NCI-H2171 treated with DMSO at 0.1 percent for 48 hours (cell line): ENCODE measurements around the gene TEX13C.
"Not testable (repeated sequence)": the region's sequence is repeated elsewhere in the genome, so short reads cannot be mapped to it uniquely, and the experiment has no call there.

ENCODE experiments used
- DNase-seq: peaks from one replicate; lab custom pipeline; 2025; lab: John Stamatoyannopoulos, UW

TEX13C gene

DNA sequence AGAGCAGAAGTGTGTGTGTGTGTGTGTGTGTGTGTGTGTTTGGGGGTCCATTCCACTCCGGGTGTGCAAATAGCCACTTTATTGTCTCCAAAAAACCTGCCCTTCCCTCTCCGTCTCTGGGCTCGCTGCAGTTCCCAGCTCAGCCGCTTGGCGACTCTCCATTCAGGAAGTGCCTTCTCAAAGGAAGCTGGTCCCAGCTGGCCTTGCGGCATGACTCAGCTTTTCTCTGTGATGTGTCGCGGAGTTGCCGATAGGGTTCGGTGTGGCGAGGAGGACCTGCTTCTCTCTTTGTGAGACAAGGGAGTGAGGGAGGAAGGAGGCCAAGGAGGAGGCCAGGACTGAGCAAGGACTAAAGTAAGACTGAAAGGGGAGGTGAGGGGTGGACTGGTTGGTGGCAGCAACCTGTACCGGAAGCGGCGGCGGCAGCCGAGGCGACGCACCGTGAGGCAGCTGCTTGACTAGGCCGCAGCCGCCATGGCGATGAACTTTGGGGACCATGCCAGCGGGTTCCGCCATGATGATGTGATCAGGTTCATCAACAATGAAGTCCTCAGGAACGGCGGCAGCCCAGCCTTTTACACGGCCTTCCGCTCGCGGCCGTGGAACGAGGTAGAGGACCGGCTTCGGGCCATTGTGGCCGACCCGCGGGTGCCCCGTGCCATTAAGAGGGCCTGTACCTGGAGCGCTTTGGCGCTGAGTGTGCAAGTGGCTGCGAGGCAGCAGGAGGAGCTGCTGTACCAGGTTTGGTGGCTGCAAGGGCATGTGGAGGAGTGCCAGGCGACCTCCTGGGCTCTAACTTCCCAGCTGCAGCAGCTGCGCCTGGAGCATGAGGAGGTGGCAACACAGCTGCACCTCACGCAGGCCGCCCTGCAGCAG, at the start of gene TEX13C:
TSS of gene TEX13C (plus strand) at position 226 of the 876 bp plus-strand sequence. CDS start at position 475, 249 bp downstream.
- no peak for DNase-seq

DNA sequence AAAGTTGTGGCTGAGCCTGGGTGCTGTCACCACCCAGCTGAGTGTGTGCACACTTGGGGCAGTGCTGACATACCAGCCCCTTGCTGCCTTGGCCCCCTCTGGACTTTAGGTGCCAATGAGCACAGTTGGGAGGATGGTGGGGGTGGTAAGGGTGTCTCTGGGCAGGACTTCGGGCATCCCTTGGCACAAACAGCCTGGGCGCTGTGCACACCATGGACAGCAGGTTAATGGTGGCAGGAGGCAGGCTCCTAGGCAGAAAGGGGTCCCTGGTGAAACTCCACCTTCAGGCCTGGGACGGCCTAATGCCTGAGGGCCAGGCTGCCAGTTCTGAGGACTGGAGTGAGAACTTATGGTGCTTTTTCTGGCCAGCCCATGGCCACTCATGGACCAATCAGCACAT, 32.4 kb upstream of the TEX13C start:
- no peak for DNase-seq

DNA sequence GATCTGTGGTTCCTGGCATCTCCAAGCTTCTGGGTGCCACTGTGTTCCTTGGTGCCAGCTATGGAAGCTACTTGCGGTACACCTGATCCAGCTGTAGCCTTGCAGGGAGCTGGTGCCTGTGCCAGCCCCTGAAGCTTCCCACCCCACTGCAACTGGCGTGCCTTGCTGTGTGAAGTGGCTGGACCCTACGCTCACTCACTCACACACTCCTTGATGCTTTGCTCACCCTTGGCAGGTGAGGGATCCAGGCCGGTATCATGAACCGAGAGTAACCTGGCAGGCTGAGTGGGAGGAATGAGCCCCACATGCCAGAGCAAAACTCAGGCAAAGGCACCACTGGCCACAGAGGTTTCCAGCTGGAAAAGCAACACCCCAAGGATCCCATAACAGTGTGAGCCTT, 31.3 kb upstream of the TEX13C start:
- DNase-seq: no peak

DNA sequence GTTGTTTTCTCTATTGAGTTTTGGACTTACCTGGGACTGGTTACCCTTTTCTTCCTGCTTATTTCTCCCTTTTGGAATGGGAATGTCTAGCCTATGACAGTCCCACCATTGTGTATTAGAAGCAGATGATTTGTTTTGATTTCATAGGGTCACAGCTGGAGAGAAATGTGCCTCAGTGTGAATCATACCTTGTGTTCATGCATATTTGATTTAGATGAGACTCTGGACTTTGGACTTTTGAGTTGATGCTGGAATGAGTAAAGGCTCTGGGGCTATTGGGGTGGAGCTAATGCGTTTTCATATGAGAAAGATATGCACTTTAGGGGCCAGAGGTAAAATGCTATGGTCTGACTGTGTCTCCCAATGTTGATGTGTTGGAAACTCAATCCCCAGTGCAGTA, 30.5 kb upstream of the TEX13C start:
- DNase-seq: no peak

DNA sequence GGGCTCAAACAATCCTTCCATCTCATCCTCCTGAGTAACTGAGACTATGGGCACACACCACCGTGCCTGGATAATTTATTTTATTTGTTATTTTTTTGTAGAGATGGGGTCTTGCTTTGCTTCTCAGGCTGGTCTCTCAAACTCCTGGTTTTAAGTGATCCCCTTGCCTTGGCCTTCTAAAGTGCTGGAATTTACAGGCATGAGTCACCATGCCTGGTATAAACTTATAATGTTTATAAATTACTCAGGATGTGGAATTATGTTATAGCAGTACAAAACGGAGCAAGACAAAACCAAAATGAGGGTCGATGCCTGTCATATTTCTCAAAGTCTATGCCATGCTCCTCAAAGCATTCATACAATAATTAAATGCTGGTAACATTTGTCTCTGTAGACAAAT, 29.8 kb upstream of the TEX13C start:
- no peak for DNase-seq

DNA sequence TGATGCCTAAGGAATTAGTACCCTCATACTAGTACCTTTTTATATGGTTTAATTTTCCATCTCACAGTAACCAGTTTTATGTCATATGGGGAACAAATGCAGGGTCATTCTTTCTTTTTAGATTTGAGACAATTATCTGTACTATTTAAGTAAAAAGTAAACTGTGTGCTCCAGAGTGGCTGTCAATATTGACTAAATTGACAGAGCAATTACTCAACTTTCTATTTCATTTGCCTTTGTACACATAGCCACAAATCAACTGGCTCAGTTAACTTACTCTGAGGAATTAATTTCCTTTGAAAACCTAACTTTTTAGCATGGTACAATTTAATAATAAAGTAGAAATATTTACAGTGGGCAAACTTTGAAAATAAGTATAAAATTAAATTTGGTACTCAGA, 28.5 kb upstream of the TEX13C start:
- no peak for DNase-seq

DNA sequence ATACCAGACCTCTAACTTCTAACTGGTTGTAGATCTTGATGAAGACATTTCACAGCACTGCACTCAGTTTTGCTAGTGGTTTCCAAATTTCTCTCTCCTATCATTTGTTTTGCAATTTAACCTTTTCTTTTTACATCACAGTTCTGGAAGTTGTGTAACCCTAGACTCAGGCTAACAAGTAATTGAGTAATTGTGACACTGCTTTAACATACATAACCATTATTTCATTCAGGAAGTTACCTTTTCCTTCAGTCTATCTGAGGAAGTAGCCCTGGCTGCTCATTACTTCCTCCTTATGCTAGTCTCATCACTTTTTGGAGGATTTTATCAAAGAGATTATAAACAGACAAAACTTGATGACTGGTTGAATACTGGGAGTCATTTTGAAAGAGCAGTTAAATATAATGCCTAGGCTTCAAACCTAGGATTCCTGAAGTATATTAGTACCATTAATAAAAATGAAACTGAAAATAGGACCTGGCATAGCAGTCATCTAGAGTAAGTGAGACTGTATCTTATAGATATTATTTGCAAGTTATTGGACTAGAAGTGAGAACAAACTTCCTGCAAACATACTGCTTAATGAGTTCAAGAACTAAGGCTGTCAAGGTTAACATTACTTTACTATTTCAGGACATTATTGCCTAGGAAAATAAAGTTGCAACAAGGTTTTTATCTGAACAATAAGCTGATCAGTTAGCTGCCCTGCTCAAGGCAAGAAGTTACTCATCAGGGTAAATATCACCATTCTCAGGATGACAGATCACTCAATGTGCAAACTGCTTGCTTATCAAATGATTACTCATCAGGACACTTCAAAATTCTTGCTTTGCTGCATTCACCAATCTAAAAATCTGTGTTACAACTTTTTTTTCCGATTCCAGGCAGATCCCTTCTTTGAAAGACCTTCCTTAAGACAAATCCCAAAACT, 25.6 kb upstream of the TEX13C start:
- DNase-seq: no peak

DNA sequence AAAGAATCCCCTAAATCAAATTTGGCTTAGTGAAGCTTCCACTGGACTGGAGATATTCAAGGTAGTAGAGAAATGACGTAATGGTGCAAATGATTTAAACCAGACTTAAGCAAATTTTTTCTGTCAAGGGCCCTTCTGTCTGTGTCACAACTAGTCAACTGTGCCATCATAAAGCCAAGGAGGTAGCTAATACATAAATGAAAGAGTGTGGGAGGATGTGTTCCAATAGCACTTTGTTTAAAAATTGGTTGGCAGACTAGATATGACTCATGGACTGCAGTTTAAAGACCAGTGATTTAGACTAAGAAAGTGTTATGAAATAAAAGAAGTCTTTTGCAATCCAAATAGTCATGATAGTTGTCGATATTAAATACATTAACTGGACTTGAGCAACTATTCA, 24.3 kb upstream of the TEX13C start:
- no peak for DNase-seq

DNA sequence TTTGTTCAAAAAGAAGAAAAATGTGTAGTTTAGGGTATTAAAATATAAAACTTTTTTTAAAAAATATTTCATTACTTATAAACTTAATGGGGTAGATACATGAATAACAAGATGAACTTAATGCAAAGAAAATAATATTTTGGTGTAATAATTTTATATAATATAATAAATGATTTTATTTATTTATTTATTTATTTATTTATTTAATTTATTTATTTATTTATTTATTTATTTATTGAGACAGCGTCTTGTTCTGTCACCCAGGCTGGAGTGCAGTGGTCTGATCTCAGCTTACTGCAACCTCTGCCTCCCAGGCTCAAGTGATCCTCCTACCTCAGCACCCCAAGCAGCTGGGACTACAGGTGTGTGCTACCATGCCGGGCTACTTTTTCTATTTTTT, 20.8 kb upstream of the TEX13C start:
- no peak for DNase-seq

DNA sequence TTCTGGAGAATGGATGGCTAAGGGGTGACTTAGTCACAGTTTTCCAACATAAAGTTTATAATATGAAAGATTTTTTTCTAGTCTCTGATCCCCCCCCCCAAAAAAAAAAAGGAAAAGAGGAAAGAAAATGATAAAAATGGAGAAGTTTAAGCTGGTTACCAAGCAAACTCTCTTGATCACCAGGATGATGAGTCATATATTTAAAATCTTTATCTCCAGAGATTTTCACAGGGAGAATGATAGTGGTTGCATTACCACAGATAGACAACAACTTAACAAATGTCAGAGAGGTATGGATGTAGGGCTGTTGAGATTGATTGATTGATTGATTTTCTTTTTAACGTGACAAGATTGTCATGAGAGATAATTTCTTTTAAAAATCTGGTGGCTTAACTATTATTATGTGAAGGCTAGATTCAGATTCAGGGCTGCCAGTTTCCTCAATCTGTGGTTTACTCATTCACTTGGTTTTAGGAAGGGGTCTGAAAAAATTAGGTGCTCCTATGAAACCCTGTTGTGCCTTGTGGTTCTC, 13.3 kb upstream of the TEX13C start:
- DNase-seq: no peak

DNA sequence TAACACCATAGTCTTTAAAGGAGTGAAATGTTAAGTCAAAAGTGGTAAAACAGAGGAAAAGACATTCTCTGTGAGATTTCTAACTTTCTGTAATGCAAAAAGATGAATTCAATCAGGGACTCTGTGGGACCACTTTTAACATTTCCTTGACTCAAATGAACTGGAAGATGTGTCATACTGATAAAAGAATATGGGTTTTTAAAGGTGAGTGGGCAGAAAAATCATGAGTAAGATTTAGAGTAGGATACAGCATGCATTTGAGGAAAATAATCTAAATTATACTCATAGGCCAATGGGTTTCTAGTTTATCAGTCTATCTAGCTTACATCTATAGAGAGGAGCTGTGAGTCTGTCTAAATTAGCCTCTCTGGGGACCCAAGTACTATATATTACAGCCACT, 11.0 kb upstream of the TEX13C start:
- no peak for DNase-seq

DNA sequence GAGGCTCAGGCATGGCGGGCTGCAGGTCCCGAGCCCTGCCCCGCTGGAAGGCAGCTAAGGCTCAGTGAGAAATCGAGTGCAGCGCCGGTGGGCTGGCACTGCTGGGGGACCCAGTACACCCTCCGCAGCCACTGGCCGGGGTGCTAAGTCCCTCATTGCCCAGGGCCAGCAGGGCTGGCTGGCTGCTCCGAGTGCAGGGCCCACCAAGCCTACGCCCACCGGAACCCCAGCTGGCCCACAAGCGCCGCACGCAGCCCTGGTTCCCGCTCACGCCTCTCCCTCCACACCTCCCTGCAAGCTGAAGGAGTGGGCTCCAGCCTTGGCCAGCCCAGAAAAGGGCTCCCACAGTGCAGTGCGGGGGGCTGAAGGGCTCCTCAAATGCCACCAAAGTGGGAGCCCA, 505 bp upstream of the TEX13C start:
- DNase-seq: not testable (repeated sequence)

DNA sequence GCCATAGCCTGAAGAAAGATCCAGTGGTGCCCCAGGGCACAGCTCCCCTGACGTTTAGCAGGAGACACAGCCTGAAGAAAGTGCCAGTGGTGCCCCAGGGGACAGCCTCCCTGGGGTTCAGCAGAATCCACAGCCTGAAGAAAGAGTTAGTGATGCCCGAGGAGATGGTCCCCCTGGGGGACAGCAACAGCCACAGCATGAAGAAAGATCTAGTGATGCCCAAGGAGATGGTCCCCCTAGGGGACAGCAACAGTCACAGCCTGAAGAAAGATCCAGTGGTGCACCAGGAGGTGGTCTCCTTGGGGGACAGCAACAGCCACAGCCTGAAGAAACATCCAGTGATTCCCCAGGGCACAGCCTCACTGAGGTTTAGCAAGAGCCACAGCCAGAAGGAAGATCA, 2.8 kb downstream of the TEX13C start:
- no peak for DNase-seq

DNA sequence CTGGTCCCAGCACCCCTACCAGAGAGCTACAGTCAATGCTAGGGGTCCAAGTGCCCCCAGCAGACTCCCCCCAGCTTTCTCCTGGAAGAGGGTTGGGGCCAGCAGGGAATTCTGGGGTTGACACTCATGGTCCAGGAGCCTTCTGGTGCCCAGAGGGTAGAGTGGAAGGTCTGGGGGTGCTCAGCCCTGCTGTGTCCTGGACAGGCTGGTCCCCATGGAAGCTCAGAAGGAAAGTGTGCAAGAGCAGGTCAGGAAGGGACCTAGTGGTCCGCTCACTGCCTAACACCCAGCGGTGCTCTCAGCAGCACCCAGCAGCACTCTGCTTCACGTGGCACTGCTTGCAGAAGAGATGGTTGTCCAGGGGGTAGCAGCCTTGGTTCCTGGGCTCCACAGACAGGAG, 6.9 kb downstream of the TEX13C start:
- no peak for DNase-seq

DNA sequence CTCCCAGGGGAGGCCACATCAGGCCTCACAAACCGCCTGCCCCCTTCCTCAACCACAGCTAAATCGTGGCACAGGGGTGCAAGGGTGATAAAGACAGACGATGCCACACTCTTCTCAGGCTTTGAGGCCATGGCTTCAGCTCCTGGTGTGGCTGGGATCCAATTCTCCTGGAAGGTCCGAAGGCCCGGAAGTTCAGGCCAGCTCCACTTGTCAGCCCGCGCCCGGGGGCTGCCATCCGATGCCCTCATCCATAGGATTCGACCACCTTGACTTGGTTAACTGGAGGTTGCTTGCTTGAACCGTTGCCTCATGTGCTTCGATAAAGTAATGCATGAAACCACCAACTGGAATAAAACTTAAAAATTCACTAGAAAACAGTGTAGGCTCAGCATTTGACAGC, 8.2 kb downstream of the TEX13C start:
- no peak for DNase-seq

DNA sequence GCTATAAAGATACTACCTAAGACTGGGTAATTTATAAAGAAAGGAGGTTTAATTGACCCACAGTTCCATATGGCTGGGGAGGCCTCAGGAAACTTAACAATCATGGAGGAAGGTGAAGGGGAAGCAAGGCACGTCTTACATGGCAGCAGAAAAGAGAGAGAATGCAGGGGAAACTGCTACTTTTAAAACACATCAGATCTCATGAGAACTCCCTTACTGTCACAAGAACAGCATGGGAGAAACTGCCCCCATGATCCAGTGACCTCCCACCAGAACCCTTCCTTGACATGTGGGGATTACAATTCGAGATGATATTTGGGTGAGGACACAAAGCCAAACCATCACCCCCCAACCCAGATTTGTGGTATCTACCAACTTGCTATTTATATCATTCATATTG, 13.9 kb downstream of the TEX13C start:
- DNase-seq: no peak

DNA sequence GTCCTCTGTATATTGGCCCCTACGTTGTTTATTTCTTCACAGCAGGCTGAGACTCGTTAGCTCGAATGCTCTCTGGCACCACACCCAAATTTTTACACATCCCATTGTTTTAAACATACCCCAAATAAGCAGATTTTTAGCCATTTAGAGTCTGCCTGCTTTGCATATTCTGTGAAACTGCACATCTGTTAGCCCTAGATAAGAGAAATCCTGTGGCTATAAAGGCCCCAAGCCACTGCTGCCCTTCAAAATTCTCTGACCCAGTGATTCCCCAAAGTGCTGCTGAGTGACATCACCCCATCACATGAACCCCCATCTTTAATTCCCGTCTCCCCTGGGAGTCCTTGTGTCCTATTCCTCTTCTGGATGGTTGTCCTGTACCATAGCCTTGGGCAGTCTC, 20.8 kb downstream of the TEX13C start:
- no peak for DNase-seq

DNA sequence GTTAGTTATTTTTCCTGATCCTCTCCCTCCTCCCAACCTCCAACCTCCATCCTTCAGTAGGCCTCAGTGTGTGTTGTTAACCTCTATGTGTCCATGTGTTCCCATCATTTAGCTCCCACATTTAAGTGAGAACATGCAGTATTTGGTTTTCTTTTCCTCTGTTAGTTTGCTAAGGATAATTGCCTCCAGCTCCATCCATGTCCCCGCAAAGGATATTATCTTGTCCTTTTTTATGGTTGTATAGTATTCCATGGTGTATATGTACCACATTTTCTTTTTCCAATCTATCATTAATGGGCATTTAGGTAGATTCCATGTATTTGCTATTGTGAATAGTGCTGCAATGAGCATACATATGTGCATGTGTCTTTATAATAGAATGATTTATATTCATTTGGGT, 54.5 kb downstream of the TEX13C start:
- DNase-seq: no peak
